Measurements from ENCODE around the gene HDAC9.
A peak's percentile ranks its signal among the peaks of the same experiment; 100 is the strongest.

Gene HDAC9

GRCh38 chr7:18659746-18660145, 164.2 kb downstream of the HDAC9 start:
- no peak for DNase-seq (ENCODE audit: low spot score)

GRCh38 chr7:18663321-18663720, 167.8 kb downstream of the HDAC9 start:
- no peak for DNase-seq (ENCODE audit: low spot score)

GRCh38 chr7:18666107-18666728, 170.7 kb downstream of the HDAC9 start:
- DNase-seq (ENCODE audit: low spot score): peak; percentile 65

GRCh38 chr7:18667466-18667865, 171.9 kb downstream of the HDAC9 start:
- DNase-seq (ENCODE audit: low spot score): no peak

GRCh38 chr7:18671176-18671575, 175.6 kb downstream of the HDAC9 start:
- no peak for DNase-seq (ENCODE audit: low spot score)

GRCh38 chr7:18675579-18675978, 180.0 kb downstream of the HDAC9 start:
- no peak for DNase-seq (ENCODE audit: low spot score)

- DNase-seq (ENCODE audit: low spot score): no peak
These were observed 183.7 kb downstream of the HDAC9 start for GRCh38 chr7:18679261-18679660.

GRCh38 chr7:18680576-18680975, 185.0 kb downstream of the HDAC9 start:
- DNase-seq (ENCODE audit: low spot score): no peak

GRCh38 chr7:18684916-18685315, 189.4 kb downstream of the HDAC9 start:
- DNase-seq (ENCODE audit: low spot score): no peak

- DNase-seq (ENCODE audit: low spot score): no peak
These were observed 190.4 kb downstream of the HDAC9 start for GRCh38 chr7:18685971-18686370.

- no peak for DNase-seq (ENCODE audit: low spot score)
These were observed 194.0 kb downstream of the HDAC9 start for GRCh38 chr7:18689551-18689950.

GRCh38 chr7:18693406-18693805, 197.9 kb downstream of the HDAC9 start:
- no peak for DNase-seq (ENCODE audit: low spot score)

- no peak for DNase-seq (ENCODE audit: low spot score)
These were observed 198.3 kb downstream of the HDAC9 start for GRCh38 chr7:18693816-18694215.

- no peak for DNase-seq (ENCODE audit: low spot score)
These were observed 198.9 kb downstream of the HDAC9 start for GRCh38 chr7:18694484-18694883.

GRCh38 chr7:18694911-18695310, 199.4 kb downstream of the HDAC9 start:
- no peak for DNase-seq (ENCODE audit: low spot score)

GRCh38 chr7:18698258-18698734, 202.7 kb downstream of the HDAC9 start:
- DNase-seq (ENCODE audit: low spot score): no peak

- DNase-seq (ENCODE audit: low spot score): peak; percentile 18
These were observed 204.6 kb downstream of the HDAC9 start for GRCh38 chr7:18700147-18700546.

GRCh38 chr7:18702071-18702829, 206.7 kb downstream of the HDAC9 start:
- DNase-seq (ENCODE audit: low spot score): no peak

GRCh38 chr7:18703685-18704084, 208.1 kb downstream of the HDAC9 start:
- DNase-seq (ENCODE audit: low spot score): no peak

GRCh38 chr7:18706670-18707069, 211.1 kb downstream of the HDAC9 start:
- no peak for DNase-seq (ENCODE audit: low spot score)

- no peak for DNase-seq (ENCODE audit: low spot score)
These were observed 212.7 kb downstream of the HDAC9 start for GRCh38 chr7:18708204-18708603.

- no peak for DNase-seq (ENCODE audit: low spot score)
These were observed 220.4 kb downstream of the HDAC9 start for GRCh38 chr7:18715988-18716387.

GRCh38 chr7:18721429-18721828, 225.9 kb downstream of the HDAC9 start:
- DNase-seq (ENCODE audit: low spot score): no peak

- DNase-seq (ENCODE audit: low spot score): no peak
These were observed 228.8 kb downstream of the HDAC9 start for GRCh38 chr7:18724318-18724717.
